GM21825 (cell line): ENCODE data around the gene TLR8.
A peak's percentile ranks its signal among the peaks of the same experiment; 100 is the strongest.

Source experiments
- ATAC-seq: cut with Tn5 transposase; IDR thresholded peaks from one replicate; pipeline ENCODE4 v1.9.1; 2021; ENCODE audit warnings: mild to moderate bottlenecking, moderate library complexity; ENCODE audit not compliant: unreplicated experiment

Gene TLR8

DNA sequence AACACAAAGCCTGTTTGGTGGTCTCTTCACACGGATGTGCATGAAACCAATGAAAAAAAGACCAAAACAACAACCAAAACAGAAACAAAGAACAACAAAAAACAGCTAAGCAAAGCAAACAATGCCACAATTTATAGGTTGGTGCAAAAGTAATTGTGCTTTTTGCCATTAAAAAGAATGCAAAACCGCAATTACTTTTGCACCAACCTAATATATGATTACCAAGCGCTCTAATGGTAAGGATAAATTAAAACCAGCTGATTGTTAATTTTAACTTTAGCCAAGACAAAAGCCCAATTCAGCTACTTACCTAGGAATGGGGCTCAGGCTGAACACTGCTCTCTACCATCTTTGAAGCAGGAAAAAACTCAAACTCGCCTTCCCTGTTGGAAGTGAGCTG lies 39.1 kb downstream of the TLR8 start:
- ATAC-seq, result no peak

DNA sequence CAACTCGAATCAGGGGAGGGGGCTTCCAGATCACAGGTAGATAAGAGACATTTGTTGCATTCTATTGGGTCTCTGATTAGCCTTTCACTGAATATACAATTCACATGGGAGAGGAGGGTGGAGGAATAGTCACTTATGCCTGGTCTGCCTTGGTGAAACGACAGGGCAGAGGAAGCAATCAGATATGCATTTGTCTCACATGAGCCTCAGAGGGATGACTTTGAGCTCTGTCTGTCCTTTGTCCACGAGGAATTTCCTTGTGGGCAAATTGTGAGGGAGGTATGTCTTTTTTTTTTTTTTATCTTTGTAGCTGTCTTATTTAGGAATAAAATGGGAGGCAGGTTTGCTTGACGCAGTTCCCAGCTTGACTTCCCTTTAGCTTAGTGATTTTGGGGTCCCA lies 40.0 kb downstream of the TLR8 start:
- ATAC-seq, result no peak

DNA sequence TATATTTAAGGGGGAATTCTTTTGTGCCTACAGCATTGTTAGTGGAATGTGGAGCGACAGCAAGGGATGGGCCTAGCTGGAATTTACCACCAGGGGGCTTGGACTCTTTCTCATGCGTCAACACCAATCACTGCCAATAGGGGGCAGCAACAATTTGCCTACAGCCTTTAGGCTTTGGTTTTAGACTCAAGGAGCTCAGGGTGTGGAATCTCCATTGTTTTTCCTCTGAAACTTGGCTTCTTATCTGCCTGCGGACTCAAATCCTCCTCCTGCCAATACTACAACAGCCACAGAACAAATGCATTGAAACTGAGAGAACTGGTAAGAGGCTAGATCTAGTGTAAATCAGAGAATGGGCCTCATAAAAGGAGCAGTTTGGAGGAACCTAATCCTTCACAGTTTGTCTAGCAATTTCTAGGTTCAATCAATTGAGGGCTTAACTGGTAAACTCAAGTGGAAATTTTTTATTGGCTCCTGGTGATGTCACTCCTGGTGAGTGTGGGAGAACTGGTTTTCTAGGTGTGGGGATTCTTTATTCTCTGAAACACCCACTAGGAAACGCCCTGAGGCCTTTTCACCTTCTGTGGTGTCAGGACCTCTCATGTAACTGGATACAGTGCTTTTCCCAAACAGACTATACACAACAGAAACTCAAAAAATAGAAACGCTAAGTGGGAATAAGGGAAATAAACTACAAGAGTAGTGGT lies 40.6 kb downstream of the TLR8 start:
- ATAC-seq, result no peak

DNA sequence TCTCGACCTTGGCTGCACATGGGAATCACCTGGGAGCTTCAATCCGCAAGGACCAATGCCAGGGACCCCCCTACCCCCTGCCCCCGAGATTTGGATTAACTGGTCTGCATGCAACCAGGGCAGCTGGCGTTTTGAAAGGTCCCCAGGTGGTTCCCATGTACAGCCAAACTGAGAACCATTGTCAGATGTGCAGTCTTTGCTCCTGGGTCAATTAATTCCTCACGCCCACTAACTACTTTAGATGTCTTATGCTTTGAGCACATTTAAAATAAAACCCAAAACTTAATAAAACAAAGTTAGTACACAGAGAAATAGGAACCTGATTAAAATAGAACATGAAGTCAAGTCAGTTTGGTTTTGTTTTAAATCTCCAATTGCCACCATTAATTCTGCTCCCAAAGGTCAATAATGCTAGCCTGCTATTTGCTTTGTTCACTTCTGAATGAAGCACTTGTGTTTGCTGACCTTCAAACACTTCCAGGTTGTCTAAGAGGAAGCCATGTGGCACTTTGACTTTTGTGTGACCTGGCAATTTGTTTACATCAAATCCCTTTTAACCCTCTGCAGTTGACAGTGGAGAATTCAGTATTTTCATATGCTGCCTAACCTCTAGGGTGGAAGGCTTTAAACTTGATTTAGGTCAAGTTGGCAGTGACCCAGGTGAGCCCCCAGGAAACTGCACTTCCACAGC lies 41.3 kb downstream of the TLR8 start:
- ATAC-seq, result no peak

DNA sequence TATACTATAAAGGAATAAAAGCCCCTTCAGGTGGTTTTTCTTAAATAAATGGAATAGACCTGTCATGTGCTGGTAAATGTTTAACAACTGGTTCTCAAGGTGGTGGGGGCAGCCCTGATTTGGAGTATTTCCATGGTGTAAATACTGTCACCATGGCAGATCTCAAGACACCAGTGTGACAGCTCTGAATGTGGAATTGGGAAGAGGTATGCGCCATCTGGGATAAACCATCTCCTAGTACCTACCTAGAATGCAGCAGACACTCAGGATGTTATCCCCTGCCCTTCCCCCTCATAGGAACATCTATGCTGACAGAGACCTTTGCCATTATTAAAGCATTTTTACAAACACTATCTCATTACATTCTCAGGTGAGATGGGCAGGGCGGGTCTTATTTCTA lies 42.1 kb downstream of the TLR8 start:
- ATAC-seq, result no peak

DNA sequence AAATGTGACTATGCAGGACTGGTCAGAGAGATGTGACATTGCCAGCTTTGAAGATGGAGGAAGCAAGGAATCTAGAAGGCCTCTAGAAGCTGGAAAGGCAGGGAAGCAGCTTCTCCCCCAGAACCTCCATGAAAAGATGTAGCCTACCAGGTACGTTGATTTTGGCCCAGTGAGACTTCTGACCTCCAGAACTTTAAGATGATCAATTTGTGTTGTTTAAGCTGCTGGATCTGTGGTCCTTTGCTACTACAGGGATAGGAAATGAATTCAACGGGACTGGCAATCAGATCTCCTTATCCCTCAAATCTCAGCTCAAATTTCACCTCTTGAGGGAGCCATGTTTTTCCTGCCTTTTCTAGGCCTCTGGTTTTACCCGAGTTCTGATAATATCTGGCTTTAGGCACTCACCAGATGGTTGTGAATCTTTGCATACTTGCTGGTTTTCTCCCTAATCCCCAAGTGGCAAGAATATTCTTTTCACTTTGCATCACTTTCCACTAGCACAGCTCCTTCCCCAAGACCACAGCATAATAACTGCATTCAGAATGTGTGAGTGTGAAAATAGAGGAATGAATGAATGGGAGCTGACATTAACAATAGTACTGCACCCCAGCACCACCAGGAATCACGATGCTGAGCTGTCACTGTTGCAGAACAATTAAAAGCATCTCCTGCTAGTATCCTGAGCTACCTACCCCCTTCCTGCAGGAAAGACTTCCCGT lies 42.9 kb downstream of the TLR8 start:
- ATAC-seq, result peak; percentile 1

DNA sequence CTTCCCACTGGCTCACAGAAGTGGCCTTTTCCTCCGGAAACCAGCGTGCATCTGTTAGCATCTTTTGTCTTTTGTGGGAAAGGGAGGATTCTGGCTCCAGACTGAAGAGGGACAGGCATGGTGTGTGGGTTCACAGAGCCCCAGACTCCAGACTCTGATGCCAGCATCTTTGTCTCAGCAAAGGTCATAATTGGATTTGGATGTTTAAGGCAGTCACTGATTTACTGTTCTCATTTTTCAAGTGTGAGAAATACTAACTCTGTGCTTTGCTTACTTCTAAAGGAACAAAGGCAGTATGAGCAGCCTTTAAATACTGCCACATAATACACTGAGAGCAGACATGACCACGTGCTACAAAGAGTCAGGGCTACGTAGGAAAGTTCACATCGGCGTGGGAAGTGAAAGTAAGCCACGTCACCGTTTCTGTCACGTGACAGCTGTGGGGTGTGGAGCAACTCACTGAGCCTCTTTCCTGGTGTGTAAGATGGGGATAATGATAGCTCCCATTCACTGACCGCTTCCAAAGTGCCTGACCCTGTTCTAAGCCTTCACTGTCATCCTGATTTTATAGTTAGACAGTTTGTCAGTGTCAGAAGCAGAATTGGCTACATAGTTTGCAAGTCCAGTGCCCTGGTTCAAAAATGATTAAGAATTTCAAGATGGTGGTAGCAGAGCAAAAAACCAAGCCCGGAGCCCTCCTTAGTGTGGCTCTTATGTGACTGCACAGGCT lies 43.7 kb downstream of the TLR8 start:
- peak; percentile 53 for ATAC-seq

DNA sequence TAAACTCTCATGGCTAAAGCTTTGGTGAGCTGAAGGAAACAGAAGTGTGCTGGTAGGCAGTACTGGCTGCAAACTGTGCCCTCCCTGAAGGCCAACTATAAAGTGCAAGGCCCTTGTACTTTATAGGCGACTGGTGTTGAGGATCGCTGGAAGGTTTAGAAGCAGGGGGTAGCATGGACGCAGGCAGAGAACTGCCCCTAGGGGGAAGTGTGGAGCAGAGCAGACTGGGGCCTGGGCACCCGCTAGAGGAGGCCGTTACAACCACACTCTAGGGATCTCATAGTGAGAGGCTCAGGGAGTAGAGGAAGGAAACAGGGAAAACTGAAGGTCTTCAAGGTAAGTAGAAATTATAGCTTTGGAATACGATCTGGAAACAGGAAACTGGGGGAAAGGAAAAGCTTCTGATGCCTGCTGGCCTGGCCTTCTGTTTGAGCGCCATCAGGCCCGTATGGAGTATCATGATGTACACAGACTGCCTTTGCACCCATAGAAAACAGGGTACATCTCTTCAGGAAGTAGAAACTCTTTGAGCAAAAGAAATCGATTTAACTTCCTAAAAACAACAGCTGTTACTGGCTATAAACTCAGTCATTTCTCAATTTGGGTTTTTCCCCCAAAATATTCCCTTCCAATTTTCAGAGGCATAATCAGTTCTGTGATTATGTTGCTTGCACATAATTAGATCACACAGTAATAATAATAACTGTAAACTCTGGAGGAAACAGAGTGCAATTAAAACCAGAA lies 44.6 kb downstream of the TLR8 start:
- ATAC-seq, result peak; percentile 46

DNA sequence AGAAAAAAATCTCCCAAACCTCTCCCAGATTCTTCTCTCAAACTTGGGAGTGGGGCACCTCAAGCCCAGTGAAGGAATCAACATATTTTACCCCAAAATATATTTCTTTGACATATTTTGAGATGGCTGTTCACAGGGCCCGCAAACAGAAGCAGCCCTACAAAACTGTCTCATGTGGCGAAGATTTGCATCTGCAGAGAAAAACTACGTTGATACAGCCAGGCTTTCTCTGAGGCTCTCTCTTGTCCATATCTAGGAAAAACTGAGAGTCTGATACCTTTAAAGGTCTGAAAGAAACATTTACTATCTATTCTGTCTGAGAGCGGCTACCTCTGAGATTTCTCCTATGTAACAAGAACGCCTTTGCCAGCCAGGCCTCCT lies 45.2 kb downstream of the TLR8 start:
- no peak for ATAC-seq

DNA sequence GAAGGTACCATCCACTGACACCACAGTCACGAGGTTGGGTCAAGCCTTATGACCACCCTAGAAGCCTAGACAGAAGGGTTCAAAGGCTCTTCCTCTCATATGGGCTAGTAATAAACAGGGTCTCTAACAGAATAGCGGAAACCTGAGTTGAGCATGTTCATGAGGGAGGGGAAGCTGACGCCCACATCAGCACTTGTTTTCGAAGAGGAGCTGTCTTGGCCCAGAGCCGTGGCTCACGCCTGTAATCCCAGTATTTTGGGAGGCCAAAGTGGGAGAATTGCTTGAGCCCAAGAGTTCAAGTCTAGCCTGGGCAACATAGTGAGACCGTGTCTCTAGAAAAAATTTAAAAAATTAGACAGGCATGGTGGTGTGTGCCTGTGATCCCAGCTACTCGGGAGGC lies 47.0 kb downstream of the TLR8 start:
- ATAC-seq, result no peak

DNA sequence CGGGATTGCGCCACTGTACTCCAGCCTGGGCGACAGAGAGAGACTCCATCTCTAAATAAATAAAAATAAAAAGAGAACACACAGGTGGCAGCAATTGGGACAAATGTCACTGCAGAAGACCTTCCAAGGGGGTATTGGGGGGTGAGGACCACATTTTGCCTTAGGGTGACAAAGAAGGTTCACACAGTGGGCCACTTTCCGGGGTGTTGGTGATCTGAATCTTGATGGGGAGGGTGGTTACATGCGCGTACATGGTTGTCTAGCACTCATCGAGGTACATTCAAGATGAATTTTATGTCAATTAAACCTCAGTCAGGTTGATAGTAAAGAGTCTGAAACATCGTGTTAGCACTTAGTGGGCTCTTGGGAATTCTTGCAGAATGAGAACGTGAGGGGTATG lies 48.0 kb downstream of the TLR8 start:
- no peak for ATAC-seq

DNA sequence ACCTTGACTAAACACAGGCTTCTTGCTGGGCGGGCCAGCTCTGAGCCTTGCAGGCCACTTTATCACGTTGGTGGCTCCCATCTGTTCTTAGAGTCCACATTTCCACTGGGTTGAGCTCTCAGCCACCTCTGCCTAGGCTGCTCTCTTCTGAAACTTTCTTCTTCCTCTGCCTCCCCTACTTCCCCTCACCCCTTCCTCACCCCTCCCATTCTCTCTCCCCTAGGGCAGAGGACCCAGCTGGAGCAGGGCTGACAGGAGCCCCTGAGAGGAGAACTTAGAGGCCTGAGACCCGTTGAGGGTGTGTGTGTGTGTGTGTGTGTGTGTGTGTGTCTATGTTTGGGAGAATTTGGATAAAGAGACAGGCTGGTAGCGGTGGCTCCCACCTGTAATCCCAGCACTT lies 48.6 kb downstream of the TLR8 start:
- ATAC-seq, result no peak

DNA sequence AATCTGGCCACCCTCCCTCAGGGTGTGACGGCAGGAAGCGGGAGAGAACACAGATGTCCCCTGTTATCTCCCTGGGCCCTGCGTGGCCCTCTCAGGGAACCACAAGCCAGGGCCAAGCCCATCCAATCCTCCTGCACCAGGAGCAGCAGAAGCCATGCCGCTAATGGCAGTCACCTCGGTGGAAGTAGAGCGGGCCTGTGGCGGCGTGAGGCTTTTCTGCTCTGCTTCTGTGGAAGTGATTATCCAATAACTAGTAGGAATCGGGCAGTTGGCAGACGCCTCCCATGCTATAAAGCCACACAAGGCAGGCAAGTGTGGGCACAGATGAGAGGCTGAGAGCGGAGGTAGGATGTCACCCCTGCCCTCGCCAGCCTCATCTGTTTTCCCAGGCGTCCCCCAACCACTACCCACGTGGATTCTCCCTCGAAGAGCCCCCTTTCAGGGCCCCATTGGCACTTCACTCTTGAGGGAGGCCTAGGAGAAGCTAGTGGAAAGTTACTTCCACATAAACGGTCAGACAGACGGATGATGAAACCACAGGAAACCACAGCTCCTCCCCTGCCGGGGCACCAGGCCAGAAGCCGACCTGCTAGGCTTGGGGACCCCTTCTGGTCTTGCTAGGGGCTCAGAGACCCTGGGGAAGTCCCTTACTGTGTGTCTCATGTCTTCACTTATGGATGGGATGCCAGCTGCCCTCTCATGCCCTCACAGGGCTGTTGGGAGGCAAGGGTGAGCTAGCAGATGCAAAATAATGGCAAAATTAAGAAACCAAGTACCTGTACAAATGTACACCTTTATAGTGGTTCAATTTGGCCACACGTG lies 49.7 kb downstream of the TLR8 start:
- ATAC-seq, result peak; percentile 43

DNA sequence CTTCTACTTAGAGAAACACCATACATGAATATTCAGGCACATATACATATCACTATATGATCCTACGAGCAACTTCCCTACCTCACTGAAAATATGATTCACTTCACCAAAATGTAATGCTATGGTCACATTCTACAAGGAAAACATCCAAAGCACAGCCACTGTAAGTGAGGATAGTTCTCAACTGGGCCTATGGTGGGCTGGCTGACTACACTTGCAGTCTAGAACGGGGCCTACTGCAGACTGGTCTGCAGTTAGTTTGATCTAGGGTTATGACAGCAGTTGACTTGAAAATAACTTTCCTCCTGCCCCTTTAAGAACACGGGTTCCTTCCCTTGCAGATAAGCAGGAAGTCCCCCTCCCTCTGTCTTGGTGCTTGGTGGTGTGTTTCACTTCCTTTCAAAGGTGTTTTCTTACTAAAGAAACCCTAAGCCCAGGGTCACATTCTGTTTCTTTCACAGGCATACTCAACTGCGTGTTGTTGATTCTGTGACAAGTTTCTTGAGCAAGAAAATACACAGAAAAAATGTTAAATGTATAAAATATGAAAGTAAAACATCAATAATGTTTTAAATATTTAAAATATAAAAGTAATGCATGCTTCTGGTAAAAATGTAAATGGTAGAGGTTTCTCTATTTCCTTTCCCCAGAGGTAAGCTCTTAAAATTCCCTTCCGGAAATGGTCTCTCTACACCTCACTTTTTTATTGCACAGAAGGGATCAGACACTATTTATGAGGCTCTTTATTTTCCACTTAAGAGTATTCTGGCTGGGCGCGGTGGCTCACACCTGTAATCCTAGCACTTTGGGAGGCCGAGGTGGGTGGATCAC lies 50.5 kb downstream of the TLR8 start:
- peak; percentile 64 for ATAC-seq

DNA sequence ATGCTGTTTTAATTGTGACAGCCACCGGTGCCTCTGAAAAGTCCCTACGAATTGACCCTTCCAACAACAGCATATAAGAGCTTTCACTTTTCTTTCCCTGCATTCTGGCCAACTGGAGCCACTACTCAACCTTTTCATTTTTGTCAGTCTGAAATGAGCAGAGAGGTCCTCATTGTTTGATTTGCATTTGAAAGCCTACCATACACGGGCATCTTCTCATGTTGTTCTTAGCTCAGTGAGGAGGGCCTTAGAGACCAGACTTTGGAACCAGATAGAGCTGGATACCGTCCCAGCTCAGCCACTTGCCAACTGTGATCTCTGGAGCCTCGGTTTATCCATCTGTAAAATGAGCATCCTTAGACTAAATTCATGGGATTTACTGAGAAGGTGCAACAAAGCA lies 51.6 kb downstream of the TLR8 start:
- no peak for ATAC-seq

DNA sequence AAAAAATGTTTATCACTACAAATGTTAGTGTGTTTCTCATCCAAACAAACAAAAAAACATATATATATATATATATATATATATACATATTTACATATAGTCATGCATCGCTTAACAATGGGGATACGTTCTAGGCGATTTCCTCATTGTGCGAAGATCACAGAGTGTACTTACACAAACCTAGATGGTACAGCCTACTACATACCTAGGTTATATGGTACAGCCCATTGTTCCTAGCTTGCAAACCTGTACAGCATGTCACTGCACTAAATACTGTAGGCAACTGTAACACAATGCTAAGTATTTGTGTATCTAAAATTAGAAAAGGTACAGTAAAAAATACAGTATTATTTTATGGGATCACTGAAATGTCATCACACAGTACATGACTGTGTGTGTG lies 52.0 kb downstream of the TLR8 start:
- ATAC-seq, result no peak

DNA sequence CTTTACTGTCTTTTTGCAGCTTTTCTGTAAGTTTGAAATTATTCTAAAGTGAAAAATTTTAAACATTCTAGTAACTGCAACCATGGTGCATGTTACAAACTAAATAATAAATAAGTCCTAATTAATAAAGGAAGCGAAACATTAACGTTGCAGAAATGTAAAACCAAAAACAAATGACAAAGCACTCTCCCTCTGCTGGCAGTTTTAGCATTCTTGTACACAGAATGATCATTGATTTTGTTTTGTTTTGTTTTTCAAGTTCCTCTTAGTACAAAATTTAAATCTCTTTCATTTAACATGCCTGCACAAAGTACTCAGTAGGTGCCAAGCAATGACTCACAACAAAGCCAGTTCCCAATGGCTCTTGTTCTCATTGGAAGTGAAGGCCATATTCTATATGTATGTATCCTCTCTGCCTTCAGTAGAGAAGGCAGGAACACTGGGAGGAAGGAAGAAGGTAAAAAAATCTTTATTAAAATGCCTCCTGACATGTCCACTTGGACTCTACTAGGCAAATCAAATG lies 54.8 kb downstream of the TLR8 start:
- ATAC-seq, result no peak

DNA sequence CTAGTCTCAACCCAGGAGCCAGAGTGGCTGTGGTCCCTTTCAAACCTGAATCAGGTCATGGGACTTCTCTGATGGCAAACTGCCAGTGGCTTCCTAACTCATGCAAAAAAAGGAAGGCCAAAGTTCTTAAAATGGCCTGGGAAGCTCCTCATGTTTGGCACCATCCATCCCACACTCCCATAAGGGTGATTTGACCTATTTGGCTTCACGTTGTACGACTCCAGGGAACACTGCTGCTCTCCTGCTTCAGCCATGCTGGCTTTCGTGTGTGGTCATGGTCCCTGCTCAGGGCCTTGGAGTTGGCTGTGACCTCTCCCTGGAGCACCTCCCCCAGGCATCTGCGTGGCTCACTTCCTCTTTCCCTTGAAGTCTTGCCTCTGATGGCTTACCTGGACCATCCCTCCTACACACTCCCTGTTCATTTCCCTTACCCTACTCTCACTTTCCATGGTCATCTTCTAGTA lies 55.7 kb downstream of the TLR8 start:
- ATAC-seq, result peak; percentile 57
